IMR-90 (cell line): ENCODE measurements around the gene CDH23. TPM values are rescaled to one million over a fixed set of nuclear protein-coding genes. Genes with fewer than 3 reads are reported as not detected.

Experiments used
- ATAC-seq: fragments of 200-7000 bp; cut with Tn5 transposase; 2 replicates; pipeline ENCODE4 v1.9.1; 2020; ENCODE audit warnings: low read depth, mild to moderate bottlenecking, moderate library complexity
- BruUV-seq: library from RNA; stranded (reverse); fragments of 400-500 nt; replicated peaks from 2 replicates; lab custom pipeline; 2021; lab: Mats Ljungman, UMichigan
- CTCF ChIA-PET: fragments of 300-600 bp; formaldehyde crosslinking; extraction: SDS; loops from one replicate; lab custom pipeline; 2021; ENCODE audit warnings: antibody characterized with exemption; lab: Yijun Ruan, JAX
- POLR2A ChIA-PET: fragments of 300-600 bp; sonication (Branson Sonifier 250); formaldehyde crosslinking; loops from one replicate; lab custom pipeline; 2022; ENCODE audit warnings: antibody characterized with exemption; ENCODE audit not compliant: unreplicated experiment; lab: Charles Lee
- DNase-seq: peaks from one replicate; pipeline ENCODE4 v3.0.0; 2013
- H2AFZ ChIP-seq: replicated peaks from 2 replicates; pipeline ENCODE3; 2013; ENCODE audit warnings: low read length, mild to moderate bottlenecking; ENCODE audit not compliant: poor library complexity
- H2AK5ac ChIP-seq: 2 replicates; pipeline ENCODE4 v1.6.1; 2013; ENCODE audit warnings: low read depth, low read length, inconsistent platforms
- H2AK9ac ChIP-seq: replicated peaks from 2 replicates; pipeline ENCODE3; 2013; ENCODE audit warnings: mild to moderate bottlenecking, low read depth, low read length, moderate library complexity; ENCODE audit not compliant: poor library complexity
- H2BK120ac ChIP-seq: 2 replicates; pipeline ENCODE4 v1.6.1; 2013; ENCODE audit warnings: low read depth, low read length, inconsistent platforms
- H2BK15ac ChIP-seq: 3 replicates; pipeline ENCODE4 v1.6.1; 2013; ENCODE audit warnings: low read depth, low read length, inconsistent platforms
- H2BK20ac ChIP-seq: 2 replicates; pipeline ENCODE4 v1.6.1; 2013; ENCODE audit warnings: low read depth, mild to moderate bottlenecking, inconsistent platforms, low read length, moderate library complexity
- H2BK5ac ChIP-seq: 2 replicates; pipeline ENCODE4 v1.6.1; 2013; ENCODE audit warnings: mild to moderate bottlenecking, low read depth, low read length, inconsistent platforms; ENCODE audit not compliant: poor library complexity, severe bottlenecking
- H3K14ac ChIP-seq: replicated peaks from 2 replicates; pipeline ENCODE4 v1.6.1; 2013; ENCODE audit warnings: low read depth, low read length, inconsistent platforms
- H3K18ac ChIP-seq: 2 replicates; pipeline ENCODE4 v1.6.1; 2013; ENCODE audit warnings: low read depth, low read length, control low read depth
- H3K23ac ChIP-seq: 2 replicates; pipeline ENCODE4 v1.6.1; 2013; ENCODE audit warnings: low read depth, low read length, inconsistent platforms
- H3K27ac ChIP-seq: 2 replicates; pipeline ENCODE4 v1.5.1; 2013; ENCODE audit warnings: mild to moderate bottlenecking, control low read depth, low read length; ENCODE audit not compliant: insufficient read depth
- H3K27me3 ChIP-seq: 2 replicates; pipeline ENCODE4 v1.6.1; 2013; ENCODE audit warnings: low read length; ENCODE audit not compliant: control insufficient read depth, insufficient read depth
- H3K36me3 ChIP-seq: 2 replicates; pipeline ENCODE4 v1.6.1; 2013; ENCODE audit warnings: low read length, mixed read lengths; ENCODE audit not compliant: control insufficient read depth, insufficient read depth
- H3K4ac ChIP-seq: 2 replicates; pipeline ENCODE4 v1.6.1; 2013; ENCODE audit warnings: low read depth, low read length, inconsistent platforms
- H3K4me1 ChIP-seq: 2 replicates; pipeline ENCODE4 v1.6.1; 2013; ENCODE audit warnings: low read length, mixed read lengths; ENCODE audit not compliant: control insufficient read depth, insufficient read depth
- H3K4me2 ChIP-seq: 2 replicates; pipeline ENCODE4 v1.6.1; 2013; ENCODE audit warnings: low read depth, mild to moderate bottlenecking, control low read depth, low read length, moderate library complexity
- H3K4me3 ChIP-seq: 2 replicates; pipeline ENCODE4 v1.5.1; 2013; ENCODE audit warnings: low read depth, mild to moderate bottlenecking, control low read depth, low read length, moderate library complexity; ENCODE audit not compliant: insufficient read depth
- H3K56ac ChIP-seq: 2 replicates; pipeline ENCODE4 v1.6.1; 2013; ENCODE audit warnings: low read length, inconsistent platforms; ENCODE audit not compliant: insufficient read depth; ENCODE audit errors: extremely low read depth
- H3K79me1 ChIP-seq, 2 experiments: 2 replicates each; pipeline ENCODE4 v1.6.1; 2013; ENCODE audit warnings: low read length in 2 of 2, inconsistent platforms in 1 of 2, low read depth in 1 of 2
- H3K9ac ChIP-seq: 2 replicates; pipeline ENCODE4 v1.6.1; 2013; ENCODE audit warnings: low read depth, low read length, control low read depth
- H3K9me1 ChIP-seq: 2 replicates; pipeline ENCODE4 v1.6.1; 2013; ENCODE audit warnings: low read length, inconsistent platforms; ENCODE audit not compliant: insufficient read depth
- H3K9me3 ChIP-seq: 2 replicates; pipeline ENCODE4 v1.6.1; 2013; ENCODE audit warnings: low read length; ENCODE audit not compliant: control insufficient read depth, insufficient read depth
- H4K20me1 ChIP-seq: 2 replicates; pipeline ENCODE4 v1.6.1; 2013; ENCODE audit warnings: low read length, inconsistent platforms; ENCODE audit not compliant: insufficient read depth
- H4K5ac ChIP-seq: 2 replicates; pipeline ENCODE4 v1.6.1; 2013; ENCODE audit warnings: mild to moderate bottlenecking, low read depth, low read length, control low read depth
- H4K8ac ChIP-seq, 2 experiments: 2 replicates each; pipeline ENCODE4 v1.6.1; 2013; ENCODE audit warnings: low read depth in 2 of 2, low read length in 2 of 2, control low read depth in 1 of 2, inconsistent platforms in 1 of 2
- H4K91ac ChIP-seq: 2 replicates; pipeline ENCODE4 v1.6.1; 2013; ENCODE audit warnings: low read depth, low read length, inconsistent platforms; ENCODE audit not compliant: insufficient read depth
- NFE2L2 ChIP-seq: fragments of 150-350 bp; IDR thresholded peaks from 2 replicates; pipeline ENCODE4 v1.6.1; 2016; ENCODE audit warnings: low read depth, mild to moderate bottlenecking, low read length
- RAD21 ChIP-seq: IDR thresholded peaks from 2 replicates; pipeline ENCODE4 v1.6.1; 2012; ENCODE audit warnings: low read length, improper control_type of control experiment
- RFX5 ChIP-seq: IDR thresholded peaks from 2 replicates; pipeline ENCODE4 v1.8.0; 2012; ENCODE audit warnings: low read depth, mild to moderate bottlenecking, low read length, moderate library complexity
- WGBS, 2 experiments: methylation state at CpG; one replicate each; pipeline versions ENCODE4 v1.1.5 to v1.1.7; 2013; ENCODE audit warnings: missing lambda C conversion rate in 2 of 2; ENCODE audit not compliant: insufficient read length in 1 of 2; ENCODE audit errors: extremely low coverage in 2 of 2; 5-methylcytosine and 5-hydroxymethylcytosine counted together
- dilution Hi-C: fragments of 300-500 bp; cut with HindIII; formaldehyde crosslinking; loops from one replicate; pipeline ENCODE4 v1.14.3; 2018; ENCODE audit warnings: low sequenced_read_pairs; ENCODE audit not compliant: unreplicated experiment
- in situ Hi-C: fragments of 300-500 bp; cut with MboI; formaldehyde crosslinking; loops from 3 replicates; pipeline ENCODE4 v1.14.3; 2019; ENCODE audit warnings: low sequenced_read_pairs, inconsistent platforms, mixed read lengths
- intact Hi-C: fragments of 100-400 bp; cut with micrococcal nuclease; formaldehyde crosslinking; loops from 2 replicates; pipeline ENCODE4 v1.10.0; 2022
- polyA plus RNA-seq, 3 experiments: library from polyadenylated mRNA; depleted of rRNA; stranded (reverse); fragments of >200 nt; gene quantifications; 2 replicates each; pipeline ENCODE4 v1.2.3, GENCODE V29; 2012; ENCODE audit warnings: low replicate concordance in 1 of 3
- total RNA-seq: library from RNA; depleted of rRNA; stranded (reverse); fragments of >200 nt; gene quantifications from 2 replicates; pipeline ENCODE4 v1.2.3, GENCODE V29; 2012
- TF ChIP-seq, protein P1 (sequence below): conservative IDR thresholded peaks from 2 replicates; pipeline ENCODE4 v1.5.1; 2012; ENCODE audit warnings: mild to moderate bottlenecking, low read depth, low read length, improper control_type of control experiment
- TF ChIP-seq, protein P2 (sequence below): fragments of 150-350 bp; IDR thresholded peaks from 2 replicates; pipeline ENCODE4 v1.6.1; 2017; ENCODE audit warnings: mild to moderate bottlenecking, antibody characterized with exemption, low read length, low read depth
- TF ChIP-seq, protein P3 (sequence below): fragments of 150-350 bp; IDR thresholded peaks from 2 replicates; pipeline ENCODE4 v1.6.1; 2016; ENCODE audit warnings: low read depth, mild to moderate bottlenecking, low read length, moderate library complexity, borderline replicate concordance

CDH23 gene
- total and polyA plus RNA-seq, 2 of the 4 experiments (the other 2 are of a cell fraction) = under 0.01 to 0.03 TPM

DNA sequence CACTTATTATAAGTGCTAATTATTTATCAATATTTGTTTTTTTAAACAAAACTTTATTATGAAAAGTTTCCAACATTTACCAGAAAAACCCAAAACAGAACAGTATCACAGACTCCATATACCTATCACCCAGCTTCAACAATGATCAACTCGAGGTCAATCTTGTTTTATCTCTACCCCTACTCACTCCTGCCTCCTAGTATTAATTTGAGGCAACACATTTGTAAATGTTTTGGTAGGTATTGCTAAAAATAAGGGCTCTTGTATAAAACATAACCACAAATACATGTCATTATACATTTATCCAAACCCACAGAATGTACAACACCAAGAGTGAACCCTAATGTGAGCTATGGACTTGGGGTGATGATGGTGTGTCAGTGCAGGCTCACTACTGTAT lies 15.9 kb upstream of the CDH23 start:
- Histone ChIP-seq H4K20me1 (no peaks in the 10 kb centered on the region), H2BK20ac (no peak overlapping the region), H2AK5ac (no peak overlapping the region), H3K4me1 (no peaks in the 10 kb centered on the region), H3K79me1 (no peaks in the 10 kb centered on the region), H3K36me3 (no peaks in the 10 kb centered on the region), H2AK9ac (no peak overlapping the region), H3K9me3 (no peaks in the 10 kb centered on the region), H3K56ac (no peak overlapping the region), H3K14ac (no peak overlapping the region), H3K23ac (no peak overlapping the region), H2BK15ac (no peak overlapping the region), H3K4ac (no peak overlapping the region), H4K8ac (no peak overlapping the region), H2BK120ac (no peak overlapping the region), H3K27ac (no peak overlapping the region), H4K5ac (no peak overlapping the region), H2AFZ (no peak overlapping the region), H3K4me3 (no peak overlapping the region), H3K27me3 (peaks cover 23% of the 10 kb centered on the region), H3K18ac (no peak overlapping the region), H2BK5ac (no peak overlapping the region), H4K91ac (no peak overlapping the region), H3K4me2 (no peak overlapping the region), H3K9ac (no peak overlapping the region), H3K9me1 (no peaks in the 10 kb centered on the region)
- CTCF ChIA-PET = no interaction called here
- in situ Hi-C loops (loop anchor here (10.0 kb wide), 1 partner anchor 434 kb away; no protein-coding TSS in a partner anchor), intact Hi-C loops (no loop called here), dilution Hi-C loops (no loop called here)
- POLR2A ChIA-PET = no interaction called here
- ATAC-seq (no peak), DNase-seq (no peak)
- BruUV-seq = no TSS peak
- no CpG with 5 or more reads among the region's 1 CpG for WGBS, 2 experiments
- TF ChIP-seq, protein P1, sequence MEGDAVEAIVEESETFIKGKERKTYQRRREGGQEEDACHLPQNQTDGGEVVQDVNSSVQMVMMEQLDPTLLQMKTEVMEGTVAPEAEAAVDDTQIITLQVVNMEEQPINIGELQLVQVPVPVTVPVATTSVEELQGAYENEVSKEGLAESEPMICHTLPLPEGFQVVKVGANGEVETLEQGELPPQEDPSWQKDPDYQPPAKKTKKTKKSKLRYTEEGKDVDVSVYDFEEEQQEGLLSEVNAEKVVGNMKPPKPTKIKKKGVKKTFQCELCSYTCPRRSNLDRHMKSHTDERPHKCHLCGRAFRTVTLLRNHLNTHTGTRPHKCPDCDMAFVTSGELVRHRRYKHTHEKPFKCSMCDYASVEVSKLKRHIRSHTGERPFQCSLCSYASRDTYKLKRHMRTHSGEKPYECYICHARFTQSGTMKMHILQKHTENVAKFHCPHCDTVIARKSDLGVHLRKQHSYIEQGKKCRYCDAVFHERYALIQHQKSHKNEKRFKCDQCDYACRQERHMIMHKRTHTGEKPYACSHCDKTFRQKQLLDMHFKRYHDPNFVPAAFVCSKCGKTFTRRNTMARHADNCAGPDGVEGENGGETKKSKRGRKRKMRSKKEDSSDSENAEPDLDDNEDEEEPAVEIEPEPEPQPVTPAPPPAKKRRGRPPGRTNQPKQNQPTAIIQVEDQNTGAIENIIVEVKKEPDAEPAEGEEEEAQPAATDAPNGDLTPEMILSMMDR = no peak
- no peak for TF ChIP-seq NFE2L2
- TF ChIP-seq, protein P2, sequence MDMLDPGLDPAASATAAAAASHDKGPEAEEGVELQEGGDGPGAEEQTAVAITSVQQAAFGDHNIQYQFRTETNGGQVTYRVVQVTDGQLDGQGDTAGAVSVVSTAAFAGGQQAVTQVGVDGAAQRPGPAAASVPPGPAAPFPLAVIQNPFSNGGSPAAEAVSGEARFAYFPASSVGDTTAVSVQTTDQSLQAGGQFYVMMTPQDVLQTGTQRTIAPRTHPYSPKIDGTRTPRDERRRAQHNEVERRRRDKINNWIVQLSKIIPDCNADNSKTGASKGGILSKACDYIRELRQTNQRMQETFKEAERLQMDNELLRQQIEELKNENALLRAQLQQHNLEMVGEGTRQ = no peak
- no peak for TF ChIP-seq RAD21
- TF ChIP-seq, protein P3, sequence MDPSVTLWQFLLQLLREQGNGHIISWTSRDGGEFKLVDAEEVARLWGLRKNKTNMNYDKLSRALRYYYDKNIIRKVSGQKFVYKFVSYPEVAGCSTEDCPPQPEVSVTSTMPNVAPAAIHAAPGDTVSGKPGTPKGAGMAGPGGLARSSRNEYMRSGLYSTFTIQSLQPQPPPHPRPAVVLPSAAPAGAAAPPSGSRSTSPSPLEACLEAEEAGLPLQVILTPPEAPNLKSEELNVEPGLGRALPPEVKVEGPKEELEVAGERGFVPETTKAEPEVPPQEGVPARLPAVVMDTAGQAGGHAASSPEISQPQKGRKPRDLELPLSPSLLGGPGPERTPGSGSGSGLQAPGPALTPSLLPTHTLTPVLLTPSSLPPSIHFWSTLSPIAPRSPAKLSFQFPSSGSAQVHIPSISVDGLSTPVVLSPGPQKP = no peak
- TF ChIP-seq RFX5 = no peak
